ENCODE data around the gene ATP6V1F. TPM values are rescaled to one million over a fixed set of nuclear protein-coding genes. Genes with fewer than 3 reads are reported as not detected.

Gene ATP6V1F
- total RNA-seq, 1 experiment from 2014 or later: 149 TPM

DNA sequence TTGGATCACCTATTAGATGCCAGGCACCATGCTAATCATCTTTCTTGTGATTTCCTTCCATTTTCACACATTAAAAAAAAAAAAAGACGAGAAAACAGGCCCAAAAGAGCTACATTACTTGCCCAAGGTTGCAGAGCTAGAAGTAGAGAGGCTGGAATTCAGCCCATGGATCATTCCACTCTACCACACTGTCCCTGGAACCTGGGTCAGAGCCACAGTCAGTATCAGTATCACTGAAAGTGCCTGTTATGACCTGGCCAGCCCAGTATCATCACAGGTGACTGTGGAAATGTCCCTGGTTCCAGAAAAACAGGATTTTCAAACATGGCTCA, 35.8 kb upstream of the ATP6V1F start:
- H3K27me3 ChIP-seq (ENCODE audit: insufficient read depth, low read length): no peaks in the 10 kb centered on the region
- H2AFZ ChIP-seq (ENCODE audit: low read depth, low read length, poor library complexity, severe bottlenecking): no peak overlapping the region
- DNase-seq (ENCODE audit: low read depth, low spot score) (no peak), ATAC-seq (no peak)
- peak overlapping the region in 1 of 2 experiments; percentile 48; a peak in 1 of 4 replicates for H3K4me3 ChIP-seq (replicated peaks in 1 of 2; ENCODE audit: low read depth in 1 of 2, low read length in 2 of 2)
- peak overlapping the region; percentile 82 for H3K27ac ChIP-seq (ENCODE audit: low read depth, low read length)
- H4K20me1 ChIP-seq (ENCODE audit: insufficient read depth): no peaks in the 10 kb centered on the region
- no peaks in the 10 kb centered on the region for H3K9me2 ChIP-seq (ENCODE audit: insufficient read depth)
- intact Hi-C loops (cut with micrococcal nuclease): no loop called here
- peaks cover 35 to 51% of the 10 kb centered on the region in 2 experiments for H3K4me1 ChIP-seq (ENCODE audit: control insufficient read depth in 1 of 2, insufficient read depth in 2 of 2, low read length in 2 of 2)
- peaks cover 10% of the 10 kb centered on the region; the same call in 1 of the 2 replicates for H3K79me2 ChIP-seq (ENCODE audit: insufficient read depth, low read length)
- H3K9me3 ChIP-seq (ENCODE audit: control insufficient read depth in 1 of 2, insufficient read depth in 1 of 2, low read depth in 1 of 2, low read length in 2 of 2): no peaks in the 10 kb centered on the region
- BruUV-seq (replicated peaks): TSS peak; percentile 80
- ChIA-PET CTCF (no interaction called here), RAD21 (ENCODE audit: low non-redundant PET in 1 of 2, low total read pairs in 2 of 2, uncharacterized antibody in 2 of 2, unreplicated experiment in 2 of 2) (no interaction called here), POLR2A (no interaction called here)
- H3K9ac ChIP-seq (ENCODE audit: low read length): peak overlapping the region; percentile 68
- H3K4me2 ChIP-seq (ENCODE audit: low read length): peak overlapping the region; percentile 90
- TF ChIP-seq EZH2phosphoT487 (IDR thresholded peaks at IDR 0.05; ENCODE audit: borderline replicate concordance): no peak
- no peak for TF ChIP-seq JUND (IDR thresholded peaks at IDR 0.05)
- TF ChIP-seq, protein P1, sequence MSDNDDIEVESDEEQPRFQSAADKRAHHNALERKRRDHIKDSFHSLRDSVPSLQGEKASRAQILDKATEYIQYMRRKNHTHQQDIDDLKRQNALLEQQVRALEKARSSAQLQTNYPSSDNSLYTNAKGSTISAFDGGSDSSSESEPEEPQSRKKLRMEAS (IDR thresholded peaks at IDR 0.05): no peak
- TF ChIP-seq POLR2AphosphoS5 (IDR thresholded peaks at IDR 0.05; ENCODE audit: low read depth, low read length): no peak
- no peak for TF ChIP-seq ELF1 (IDR thresholded peaks at IDR 0.05; ENCODE audit: borderline replicate concordance, low read depth)
- no peak for TF ChIP-seq SRF (IDR thresholded peaks at IDR 0.05; ENCODE audit: low read depth)
- TF ChIP-seq CEBPB (IDR thresholded peaks at IDR 0.05; ENCODE audit: low read depth): no peak
- TF ChIP-seq SIN3A (IDR thresholded peaks at IDR 0.05; ENCODE audit: low read depth): no peak
- no peak for TF ChIP-seq POLR2A (IDR thresholded peaks at IDR 0.05; ENCODE audit: borderline replicate concordance, extremely low read depth, insufficient read depth, insufficient read length)
- no peak for TF ChIP-seq RAD21 (IDR thresholded peaks at IDR 0.05; ENCODE audit: low read depth)
- TF ChIP-seq FOSL1 (IDR thresholded peaks at IDR 0.05; ENCODE audit: low read depth): no peak
- TF ChIP-seq, protein P2, sequence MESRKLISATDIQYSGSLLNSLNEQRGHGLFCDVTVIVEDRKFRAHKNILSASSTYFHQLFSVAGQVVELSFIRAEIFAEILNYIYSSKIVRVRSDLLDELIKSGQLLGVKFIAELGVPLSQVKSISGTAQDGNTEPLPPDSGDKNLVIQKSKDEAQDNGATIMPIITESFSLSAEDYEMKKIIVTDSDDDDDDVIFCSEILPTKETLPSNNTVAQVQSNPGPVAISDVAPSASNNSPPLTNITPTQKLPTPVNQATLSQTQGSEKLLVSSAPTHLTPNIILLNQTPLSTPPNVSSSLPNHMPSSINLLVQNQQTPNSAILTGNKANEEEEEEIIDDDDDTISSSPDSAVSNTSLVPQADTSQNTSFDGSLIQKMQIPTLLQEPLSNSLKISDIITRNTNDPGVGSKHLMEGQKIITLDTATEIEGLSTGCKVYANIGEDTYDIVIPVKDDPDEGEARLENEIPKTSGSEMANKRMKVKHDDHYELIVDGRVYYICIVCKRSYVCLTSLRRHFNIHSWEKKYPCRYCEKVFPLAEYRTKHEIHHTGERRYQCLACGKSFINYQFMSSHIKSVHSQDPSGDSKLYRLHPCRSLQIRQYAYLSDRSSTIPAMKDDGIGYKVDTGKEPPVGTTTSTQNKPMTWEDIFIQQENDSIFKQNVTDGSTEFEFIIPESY (IDR thresholded peaks at IDR 0.05; ENCODE audit: extremely low read depth, insufficient replicate concordance, low read length): no peak
- TF ChIP-seq CBX3 (IDR thresholded peaks at IDR 0.05; ENCODE audit: low read depth): no peak
- TF ChIP-seq ZNF274 (IDR thresholded peaks at IDR 0.05; ENCODE audit: low read depth, low read length): no peak
- H3K36me3 ChIP-seq (ENCODE audit: control insufficient read depth in 1 of 2, insufficient read depth in 2 of 2, low read length in 2 of 2): no peaks in the 10 kb centered on the region
